HG03139 (cell line): Measurements from ENCODE around the gene CATSPER2.
A peak's percentile ranks its signal among the peaks of the same experiment; 100 is the strongest.
"Not testable (repeated sequence)": the region's sequence is repeated elsewhere in the genome, so short reads cannot be mapped to it uniquely, and the experiment has no call there.

Experiments
- ATAC-seq: cut with Tn5 transposase; IDR thresholded peaks from one replicate; pipeline ENCODE4 v1.9.1; 2021; ENCODE audit not compliant: unreplicated experiment

CATSPER2 gene

DNA sequence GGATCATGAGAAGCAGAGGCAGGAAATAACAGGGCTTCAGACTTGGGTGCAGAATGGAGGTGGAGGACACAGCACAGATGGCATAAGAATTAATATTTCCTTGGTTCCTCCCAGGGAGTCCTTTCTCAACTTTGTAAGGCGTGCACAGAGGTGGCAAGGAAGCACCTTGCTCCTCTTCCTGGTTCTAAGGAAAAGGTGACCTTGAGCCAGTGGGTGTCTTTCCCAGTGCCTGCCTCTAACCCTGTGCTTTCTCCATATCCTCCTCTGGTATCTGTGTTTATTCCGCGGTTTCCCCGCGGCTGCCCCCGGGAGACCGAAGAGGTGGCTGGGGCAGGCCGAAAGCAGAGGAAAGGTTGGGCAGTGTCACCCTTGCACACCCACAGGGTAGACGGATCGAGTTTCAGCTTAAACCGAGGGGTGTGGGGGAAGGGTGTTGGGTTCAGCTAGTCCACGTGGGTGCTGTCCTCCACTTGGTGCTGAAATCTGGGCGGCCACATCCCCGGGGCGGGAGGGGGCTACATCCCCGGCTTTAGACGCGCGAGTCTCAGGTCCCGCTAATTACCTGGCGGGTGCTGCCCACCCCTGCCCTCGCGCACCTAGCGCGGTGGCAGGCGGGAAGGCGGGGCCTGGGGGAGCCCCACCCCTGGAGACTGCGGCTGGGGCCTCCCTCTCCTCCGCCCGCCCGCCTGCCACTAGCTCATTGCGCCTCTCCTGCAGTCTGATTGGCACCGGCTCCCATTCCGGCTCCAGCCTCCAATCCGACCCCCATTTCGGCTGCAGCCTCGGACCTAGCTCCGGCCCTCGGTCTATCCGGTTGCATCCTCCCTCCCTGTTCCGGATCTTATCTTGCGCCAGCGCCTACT is 55.1 kb downstream of the CATSPER2 start, which contains the start of gene CKMT1B:
CKMT1B (plus strand) TSS at position 700 of the 863 bp plus-strand sequence. CDS start 192 bp downstream, outside the sequence.
- ATAC-seq: not testable (repeated sequence)

- ATAC-seq: not testable (repeated sequence)
These were observed 55.8 kb downstream of the CATSPER2 start for GRCh38 chr15:43592841-43593240.

GRCh38 chr15:43589778-43590466 is 58.7 kb downstream of the CATSPER2 start, which contains the start of gene PPIP5K1:
Gene PPIP5K1, minus strand, starts transcription at chr15:43590208. Its CDS starts 5,704 bp downstream, at chr15:43584504.
- peak; percentile 98 for ATAC-seq
